ENCODE data around the gene KIF9. TPM values are rescaled to one million over a fixed set of nuclear protein-coding genes. Genes with fewer than 3 reads are reported as not detected.

KIF9 gene
- polyA plus RNA-seq, 1 donor from 2014 or later, result 15.6 TPM

GRCh38 chr3:47238017-47238416 is 44.6 kb downstream of the KIF9 start:
- H3K9me2 ChIP-seq (ENCODE audit: insufficient read depth, low read length), result no peaks in the 10 kb centered on the region
- H2AFZ ChIP-seq (ENCODE audit: low read depth, low read length), result no peak overlapping the region
- H3K36me3 ChIP-seq (ENCODE audit: insufficient read depth, low read length), result no peaks in the 10 kb centered on the region
- no peaks in the 10 kb centered on the region for H3K27me3 ChIP-seq (ENCODE audit: insufficient read depth, low read depth, low read length)
- H3K9me3 ChIP-seq (ENCODE audit: low read length), result no peaks in the 10 kb centered on the region
- H4K20me1 ChIP-seq (ENCODE audit: insufficient read depth), result no peaks in the 10 kb centered on the region
- H3K4me2 ChIP-seq (ENCODE audit: low read length), result no peak overlapping the region
- TF ChIP-seq POLR2AphosphoS5 (IDR thresholded peaks at IDR 0.05) (no peak), REST (IDR thresholded peaks at IDR 0.05; ENCODE audit: borderline replicate concordance) (no peak)
- H3K9ac ChIP-seq (ENCODE audit: low read length), result no peak overlapping the region
- H3K79me2 ChIP-seq (replicated peaks; ENCODE audit: insufficient read depth, low read length), result no peaks in the 10 kb centered on the region
- H3F3A ChIP-seq (ENCODE audit: insufficient read depth, low read length, poor library complexity, severe bottlenecking), result no peaks in the 10 kb centered on the region
- no peak overlapping the region for H3K4me3 ChIP-seq (ENCODE audit: low read length)
- H3K27ac ChIP-seq (ENCODE audit: low read length), result no peak overlapping the region

- Histone ChIP-seq H3K4me2 (ENCODE audit: low read length) (no peak overlapping the region), H4K20me1 (ENCODE audit: insufficient read depth) (no peaks in the 10 kb centered on the region), H3K27ac (ENCODE audit: low read length) (no peak overlapping the region), H3K4me3 (ENCODE audit: low read length) (no peak overlapping the region), H3K79me2 (replicated peaks; ENCODE audit: insufficient read depth, low read length) (no peaks in the 10 kb centered on the region), H3K9me2 (ENCODE audit: insufficient read depth, low read length) (no peaks in the 10 kb centered on the region), H2AFZ (ENCODE audit: low read depth, low read length) (no peak overlapping the region), H3K9me3 (ENCODE audit: low read length) (no peaks in the 10 kb centered on the region), H3F3A (ENCODE audit: insufficient read depth, low read length, poor library complexity, severe bottlenecking) (no peaks in the 10 kb centered on the region), H3K9ac (ENCODE audit: low read length) (no peak overlapping the region), H3K36me3 (ENCODE audit: insufficient read depth, low read length) (no peaks in the 10 kb centered on the region), H3K27me3 (ENCODE audit: insufficient read depth, low read depth, low read length) (no peaks in the 10 kb centered on the region)
- no peak for TF ChIP-seq POLR2AphosphoS5 (IDR thresholded peaks at IDR 0.05)
- no peak for TF ChIP-seq REST (IDR thresholded peaks at IDR 0.05; ENCODE audit: borderline replicate concordance)
- no peak for TF ChIP-seq EP300 (conservative IDR thresholded peaks at IDR 0.05; ENCODE audit: poor library complexity, severe bottlenecking)
- no peak for TF ChIP-seq RAD21 (conservative IDR thresholded peaks at IDR 0.05)
- TF ChIP-seq SMC3 (conservative IDR thresholded peaks at IDR 0.05; ENCODE audit: poor library complexity), result no peak
- no peak for TF ChIP-seq CTCF (IDR thresholded peaks at IDR 0.05; ENCODE audit: poor library complexity, severe bottlenecking)
- TF ChIP-seq TAF1 (IDR thresholded peaks at IDR 0.05; ENCODE audit: low read depth), result no peak
- no peak for TF ChIP-seq MXI1 (conservative IDR thresholded peaks at IDR 0.05; ENCODE audit: poor library complexity, severe bottlenecking)
- no peak for TF ChIP-seq EZH2 (IDR thresholded peaks at IDR 0.05; ENCODE audit: borderline replicate concordance, insufficient read depth, low read length, poor library complexity, severe bottlenecking)
Measured at GRCh38 chr3:47228088-47228487, 54.5 kb downstream of the KIF9 start.
